Activated T-cell treated with anti-CD3 and anti-CD28 coated beads, Interleukin-2, amount 50 U/mL, for 4 hours (primary cell): Measurements from ENCODE around the gene PTGER1. TPM values are rescaled to one million over a fixed set of nuclear protein-coding genes. Genes with fewer than 3 reads are reported as not detected.
A peak's percentile ranks its signal among the peaks of the same experiment; 100 is the strongest.
"Not testable (repeated sequence)": the region's sequence is repeated elsewhere in the genome, so short reads cannot be mapped to it uniquely, and the experiment has no call there.

Experiments used
- ATAC-seq, 2 donors: fragments of 200-7000 bp; cut with Tn5 transposase; one replicate each; pipeline ENCODE4 v1.10.0; 2021
- DNase-seq: peaks from one replicate; pipeline ENCODE4 v3.0.0-alpha.2; 2020
- H3K27me3 Mint-ChIP-seq: one replicate; pipeline ENCODE4 v1.8.0; 2021; ENCODE audit warnings: low read depth, mixed read lengths
- H3K36me3 Mint-ChIP-seq: one replicate; pipeline ENCODE4 v1.8.0; 2022; ENCODE audit warnings: mixed read lengths; ENCODE audit not compliant: insufficient read depth
- H3K4me1 Mint-ChIP-seq: one replicate; pipeline ENCODE4 v1.8.0; 2021; ENCODE audit warnings: low read depth, mixed read lengths
- H3K4me3 Mint-ChIP-seq: one replicate; pipeline ENCODE4 v1.8.0; 2021; ENCODE audit warnings: mild to moderate bottlenecking, moderate library complexity, mixed read lengths
- H3K9me3 Mint-ChIP-seq: one replicate; pipeline ENCODE4 v1.8.0; 2021; ENCODE audit warnings: mixed read lengths
- total RNA-seq, 3 donors: library from RNA; stranded (reverse); gene quantifications; one replicate each; pipeline ENCODE4 v1.2.1, GENCODE V29; 2021

Gene PTGER1
- total RNA-seq, 3 donors from 2014 or later = 0.19 TPM; not detected in 2

- peaks cover 22% of the 10 kb centered on the region for H3K27me3 Mint-ChIP-seq
- ATAC-seq (no peak), DNase-seq (no peak)
- no peaks in the 10 kb centered on the region for H3K9me3 Mint-ChIP-seq
- H3K4me1 Mint-ChIP-seq = peaks cover 32% of the 10 kb centered on the region
- peaks cover 4% of the 10 kb centered on the region for H3K36me3 Mint-ChIP-seq
- H3K4me3 Mint-ChIP-seq = peak overlapping the region; percentile 31
These were observed 1.8 kb downstream of the PTGER1 start for GRCh38 chr19:14473073-14473977.

GRCh38 chr19:14472202-14472938 lies 2.8 kb downstream of the PTGER1 start:
- no peaks in the 10 kb centered on the region for H3K9me3 Mint-ChIP-seq
- H3K4me1 Mint-ChIP-seq = peaks cover 32% of the 10 kb centered on the region
- ATAC-seq (peak; percentile 70), DNase-seq (peak; percentile 91)
- H3K27me3 Mint-ChIP-seq = peaks cover 22% of the 10 kb centered on the region
- H3K4me3 Mint-ChIP-seq = peak overlapping the region; percentile 24
- H3K36me3 Mint-ChIP-seq = peaks cover 9% of the 10 kb centered on the region

- H3K4me3 Mint-ChIP-seq = no peak overlapping the region
- peaks cover 30% of the 10 kb centered on the region for H3K4me1 Mint-ChIP-seq
- no peak for ATAC-seq
- DNase-seq = no peak
- peaks cover 21% of the 10 kb centered on the region for H3K27me3 Mint-ChIP-seq
- no peaks in the 10 kb centered on the region for H3K9me3 Mint-ChIP-seq
- peaks cover 9% of the 10 kb centered on the region for H3K36me3 Mint-ChIP-seq
These were observed 3.5 kb downstream of the PTGER1 start for GRCh38 chr19:14471436-14472187.

GRCh38 chr19:14470031-14470876 lies 4.9 kb downstream of the PTGER1 start:
- DNase-seq (no peak), ATAC-seq (no peak)
- H3K27me3 Mint-ChIP-seq = peaks cover 14% of the 10 kb centered on the region
- H3K36me3 Mint-ChIP-seq = peaks cover 9% of the 10 kb centered on the region
- H3K9me3 Mint-ChIP-seq = no peaks in the 10 kb centered on the region
- H3K4me3 Mint-ChIP-seq = no peak overlapping the region
- peaks cover 17% of the 10 kb centered on the region for H3K4me1 Mint-ChIP-seq

GRCh38 chr19:14467816-14468215 lies 7.3 kb downstream of the PTGER1 start:
- Mint-ChIP-seq H3K4me1 (peaks cover 5% of the 10 kb centered on the region), H3K9me3 (no peaks in the 10 kb centered on the region), H3K36me3 (peaks cover 16% of the 10 kb centered on the region), H3K27me3 (peaks cover 2% of the 10 kb centered on the region), H3K4me3 (no peak overlapping the region)
- ATAC-seq (no peak), DNase-seq (no peak)

- H3K27me3 Mint-ChIP-seq = no peaks in the 10 kb centered on the region
- H3K4me3 Mint-ChIP-seq = no peak overlapping the region
- no peaks in the 10 kb centered on the region for H3K9me3 Mint-ChIP-seq
- H3K36me3 Mint-ChIP-seq = peaks cover 20% of the 10 kb centered on the region
- peaks cover 4% of the 10 kb centered on the region for H3K4me1 Mint-ChIP-seq
- no peak for DNase-seq
- ATAC-seq = no peak
These were observed 7.8 kb downstream of the PTGER1 start for GRCh38 chr19:14467391-14467790.

- H3K27me3 Mint-ChIP-seq = no peaks in the 10 kb centered on the region
- DNase-seq = no peak
- peaks cover 28% of the 10 kb centered on the region for H3K36me3 Mint-ChIP-seq
- H3K9me3 Mint-ChIP-seq = no peaks in the 10 kb centered on the region
- H3K4me1 Mint-ChIP-seq = peaks cover 2% of the 10 kb centered on the region
- H3K4me3 Mint-ChIP-seq = no peak overlapping the region
- ATAC-seq = no peak
These were observed 11.4 kb downstream of the PTGER1 start for GRCh38 chr19:14463747-14464146.

- not testable (repeated sequence) for ATAC-seq, H3K4me3 Mint-ChIP-seq, H3K4me1 Mint-ChIP-seq, H3K9me3 Mint-ChIP-seq, DNase-seq, H3K27me3 Mint-ChIP-seq
- H3K36me3 Mint-ChIP-seq = peaks cover 23% of the 10 kb centered on the region
These were observed 12.8 kb downstream of the PTGER1 start for GRCh38 chr19:14462401-14462800.

- H3K4me1 Mint-ChIP-seq = peaks cover 2% of the 10 kb centered on the region
- ATAC-seq = no peak
- H3K9me3 Mint-ChIP-seq = no peaks in the 10 kb centered on the region
- H3K36me3 Mint-ChIP-seq = peaks cover 24% of the 10 kb centered on the region
- no peak for DNase-seq
- no peak overlapping the region for H3K4me3 Mint-ChIP-seq
- no peaks in the 10 kb centered on the region for H3K27me3 Mint-ChIP-seq
These were observed 14.2 kb downstream of the PTGER1 start for GRCh38 chr19:14460935-14461334.

GRCh38 chr19:14459703-14460102 lies 15.5 kb downstream of the PTGER1 start:
- H3K9me3 Mint-ChIP-seq = no peaks in the 10 kb centered on the region
- H3K4me3 Mint-ChIP-seq = no peak overlapping the region
- no peaks in the 10 kb centered on the region for H3K27me3 Mint-ChIP-seq
- peaks cover 21% of the 10 kb centered on the region for H3K36me3 Mint-ChIP-seq
- DNase-seq (no peak), ATAC-seq (peak in 1 of 2 donors; percentile 90)
- H3K4me1 Mint-ChIP-seq = peaks cover 2% of the 10 kb centered on the region

GRCh38 chr19:14452303-14452702 lies 22.9 kb downstream of the PTGER1 start:
- not testable (repeated sequence) for H3K4me3 Mint-ChIP-seq, ATAC-seq
- H3K36me3 Mint-ChIP-seq = peaks cover 29% of the 10 kb centered on the region

GRCh38 chr19:14450876-14451275 lies 24.3 kb downstream of the PTGER1 start:
- H3K4me3 Mint-ChIP-seq = no peak overlapping the region
- H3K9me3 Mint-ChIP-seq = no peaks in the 10 kb centered on the region
- DNase-seq = no peak
- ATAC-seq = no peak
- H3K36me3 Mint-ChIP-seq = peaks cover 36% of the 10 kb centered on the region
- H3K27me3 Mint-ChIP-seq = no peaks in the 10 kb centered on the region
- H3K4me1 Mint-ChIP-seq = peaks cover 12% of the 10 kb centered on the region

More at GRCh38 chr19:14452303-14452702, 22.9 kb downstream of the PTGER1 start:
- not testable (repeated sequence) for H3K9me3 Mint-ChIP-seq, DNase-seq, H3K27me3 Mint-ChIP-seq
- H3K4me1 Mint-ChIP-seq = peaks cover 12% of the 10 kb centered on the region

GRCh38 chr19:14450168-14450874 lies 24.8 kb downstream of the PTGER1 start:
- H3K27me3 Mint-ChIP-seq = no peaks in the 10 kb centered on the region
- ATAC-seq (peak; percentile 96 to 97), DNase-seq (peak; percentile 33)
- H3K36me3 Mint-ChIP-seq = peaks cover 36% of the 10 kb centered on the region
- no peaks in the 10 kb centered on the region for H3K9me3 Mint-ChIP-seq
- no peak overlapping the region for H3K4me3 Mint-ChIP-seq
- H3K4me1 Mint-ChIP-seq = peaks cover 12% of the 10 kb centered on the region
